GM12892 (cell line): ENCODE data around the gene SCP2.

Source experiments
- DNase-seq: peaks from one replicate; pipeline ENCODE4 v3.0.0; 2011; ENCODE audit not compliant: insufficient read length
- FAIRE-seq: peaks from 2 replicates; lab custom pipeline; 2011; peaks lifted over from hg19 to GRCh38; lab: Jason Lieb, UNC
- POLR2A ChIP-seq: IDR thresholded peaks from 2 replicates; pipeline ENCODE4 v1.6.1; 2011; ENCODE audit warnings: low read depth, low read length, control low read depth
- POLR2AphosphoS5 ChIP-seq: IDR thresholded peaks from 2 replicates; pipeline ENCODE4 v1.6.1; 2011; ENCODE audit warnings: low read depth, low read length, control low read depth
- TAF1 ChIP-seq: IDR thresholded peaks from 2 replicates; pipeline ENCODE4 v1.6.1; 2011; ENCODE audit warnings: low read depth, mild to moderate bottlenecking, control low read depth, low read length, borderline replicate concordance

The SCP2 gene

DNA sequence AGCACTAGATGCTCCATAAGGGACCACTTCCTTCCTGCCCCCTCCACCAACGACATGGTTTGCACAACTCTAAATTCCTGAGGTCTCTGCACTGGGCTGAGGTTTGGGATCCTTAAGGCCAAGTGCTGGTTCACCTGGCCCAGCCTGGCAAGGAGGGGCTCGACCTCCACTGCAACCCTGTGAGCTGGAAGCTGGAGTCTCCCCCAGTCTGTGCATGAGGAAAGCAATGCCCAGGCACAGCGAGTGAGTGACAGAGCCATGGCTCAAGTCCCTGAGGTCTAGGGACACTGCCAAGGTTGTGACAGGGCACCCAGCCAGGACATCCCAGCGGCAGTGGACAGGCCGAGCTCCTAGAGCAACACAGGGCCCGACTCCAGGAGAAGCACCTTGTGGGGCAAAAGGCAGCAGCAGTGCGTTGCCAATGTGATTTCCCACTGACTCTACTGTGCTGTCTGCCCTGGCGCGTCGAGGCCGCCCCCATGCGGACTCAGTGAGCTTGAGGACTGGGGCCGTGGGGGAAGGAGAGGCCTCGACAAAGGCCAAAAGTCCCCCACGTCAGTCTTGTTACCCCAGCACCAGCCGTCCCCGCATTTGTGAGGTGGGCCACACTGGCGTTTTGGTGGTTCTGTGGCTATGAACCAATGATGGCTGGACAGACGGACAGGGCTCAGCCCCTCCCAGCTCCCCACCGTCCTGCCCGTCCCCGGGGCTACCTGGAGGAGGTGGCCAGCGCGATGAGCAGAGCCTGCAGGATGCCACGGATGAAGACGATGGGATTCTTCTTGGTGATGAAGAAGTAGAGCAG is 165.0 kb downstream of the SCP2 start:
- FAIRE-seq, result no peak
- TF ChIP-seq POLR2A (no peak), TAF1 (no peak), POLR2AphosphoS5 (no peak)
- DNase-seq, result no peak

- no peak for FAIRE-seq
- TF ChIP-seq TAF1 (no peak), POLR2AphosphoS5 (no peak), POLR2A (no peak)
- no peak for DNase-seq
Observed at GRCh38 chr1:53092659-53093450, 165.8 kb downstream of the SCP2 start.

DNA sequence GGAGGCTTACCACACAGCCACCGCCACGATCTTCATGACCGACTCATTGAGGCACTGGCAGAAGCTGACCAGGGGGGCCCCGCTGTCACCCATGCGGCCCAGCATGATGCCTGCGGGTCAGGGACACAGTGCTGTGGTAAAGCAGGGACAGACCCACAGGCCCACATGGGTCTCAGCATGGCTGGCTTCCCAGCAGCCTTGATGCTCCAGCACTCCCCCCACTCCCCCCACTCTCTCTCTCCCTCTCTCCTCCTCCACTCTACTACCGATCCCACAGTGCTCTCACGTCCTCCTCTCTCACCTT is 166.3 kb downstream of the SCP2 start:
- DNase-seq (no peak), FAIRE-seq (no peak)
- TF ChIP-seq POLR2AphosphoS5 (no peak), TAF1 (no peak), POLR2A (no peak)

DNA sequence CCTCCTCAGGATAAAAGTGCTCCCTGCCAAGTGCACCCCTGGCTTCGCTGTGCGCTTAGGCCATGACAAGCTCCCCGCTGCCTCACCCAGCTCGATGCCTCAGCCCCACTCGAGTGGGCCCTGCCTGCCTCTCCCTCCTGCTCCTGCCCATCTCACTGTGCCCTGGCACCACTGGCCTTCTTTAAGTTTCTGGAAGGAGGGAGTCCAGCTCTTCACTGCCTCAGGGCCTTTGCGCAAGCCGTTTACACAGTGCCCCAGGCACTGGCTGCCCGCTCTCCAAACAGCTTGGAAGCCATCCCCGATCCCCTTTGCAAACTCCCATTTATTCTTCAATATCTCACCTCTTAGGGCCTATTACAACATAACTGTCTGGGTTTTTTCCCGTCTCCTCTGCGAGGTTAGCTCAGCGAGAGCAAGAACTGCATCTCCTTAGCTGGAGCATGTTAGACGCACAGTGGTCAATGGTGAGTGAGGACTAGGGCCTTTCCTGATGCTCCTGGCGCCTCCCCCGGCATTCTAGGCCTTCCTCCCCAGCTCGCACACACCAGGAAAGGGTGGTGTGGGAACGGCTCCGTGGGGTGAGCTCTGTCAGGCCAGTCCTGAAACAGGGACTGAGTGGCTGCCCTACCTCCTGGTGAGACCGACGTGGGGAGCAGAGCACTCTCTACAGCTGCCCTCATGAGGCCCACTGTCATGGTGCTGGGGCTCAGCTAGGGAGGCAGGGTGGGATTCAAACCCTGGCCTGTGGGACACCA is 166.9 kb downstream of the SCP2 start:
- no peak for TF ChIP-seq POLR2AphosphoS5
- no peak for TF ChIP-seq TAF1
- no peak for TF ChIP-seq POLR2A
- FAIRE-seq, result no peak
- no peak for DNase-seq

GRCh38 chr1:53094533-53094919 is 167.4 kb downstream of the SCP2 start:
- FAIRE-seq (no peak), DNase-seq (no peak)
- TF ChIP-seq POLR2AphosphoS5 (no peak), TAF1 (no peak), POLR2A (no peak)
